AG08396 (cell line): ENCODE measurements around the gene GADL1.

Source experiments
- DNase-seq: peaks from one replicate; pipeline ENCODE4 v3.0.0; 2012; ENCODE audit warnings: low spot score, mixed read lengths

GADL1 gene

DNA sequence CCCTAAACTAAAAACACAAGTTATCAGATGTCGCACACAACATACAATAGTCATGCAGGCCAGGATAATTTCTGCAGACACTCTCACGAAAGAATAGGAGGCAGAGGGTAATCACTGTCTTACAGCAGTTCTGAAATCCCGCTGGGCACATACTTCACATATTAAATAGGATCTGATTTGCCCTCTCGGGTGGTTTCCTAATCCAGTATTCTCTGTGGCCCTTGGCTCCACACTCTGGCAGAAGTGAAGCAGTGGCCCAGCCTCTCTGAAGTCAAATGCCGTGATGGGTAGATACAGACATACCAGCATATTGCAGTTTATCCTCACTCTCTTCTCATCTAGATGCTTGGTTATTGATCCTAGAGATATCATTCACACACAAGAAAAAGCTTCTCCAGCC is 19.0 kb downstream of the GADL1 start:
- DNase-seq, result no peak

DNA sequence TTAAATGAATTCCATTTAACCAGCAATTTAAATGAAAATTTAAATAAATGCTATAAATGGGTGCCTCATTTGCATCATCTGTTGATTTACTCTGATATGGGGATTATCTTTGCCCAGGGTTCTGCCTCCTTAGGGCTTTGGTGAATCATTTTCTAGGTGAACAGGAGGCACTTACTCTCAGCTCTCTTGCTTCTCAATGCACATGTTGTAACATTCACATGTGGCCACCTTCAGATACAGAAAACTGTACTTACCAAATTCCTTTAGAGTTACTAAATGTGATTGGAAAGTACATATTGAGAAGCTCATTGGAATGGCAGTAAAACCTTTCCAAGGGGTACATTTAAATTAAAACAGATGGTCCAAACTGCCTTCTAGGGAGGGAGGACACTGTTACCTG is 20.8 kb downstream of the GADL1 start:
- DNase-seq, result no peak

DNA sequence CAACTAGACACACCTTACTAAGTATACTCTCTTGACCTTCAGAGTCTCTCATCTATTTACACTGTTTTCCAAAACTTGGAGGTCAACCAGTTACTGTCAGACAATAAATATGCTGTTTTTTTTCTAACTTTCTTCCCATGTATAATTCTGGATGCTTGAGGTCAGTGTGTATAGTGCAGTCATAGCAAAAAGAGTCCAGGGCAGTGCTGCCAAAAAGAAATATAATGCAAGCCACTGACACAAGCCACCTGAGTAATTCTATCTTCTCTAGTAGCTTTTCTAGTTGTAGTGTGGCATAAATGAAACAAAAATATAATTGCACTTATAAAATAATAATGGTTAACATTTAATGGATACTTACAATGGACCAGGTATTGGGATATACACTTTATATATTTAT is 21.6 kb downstream of the GADL1 start:
- DNase-seq, result no peak

DNA sequence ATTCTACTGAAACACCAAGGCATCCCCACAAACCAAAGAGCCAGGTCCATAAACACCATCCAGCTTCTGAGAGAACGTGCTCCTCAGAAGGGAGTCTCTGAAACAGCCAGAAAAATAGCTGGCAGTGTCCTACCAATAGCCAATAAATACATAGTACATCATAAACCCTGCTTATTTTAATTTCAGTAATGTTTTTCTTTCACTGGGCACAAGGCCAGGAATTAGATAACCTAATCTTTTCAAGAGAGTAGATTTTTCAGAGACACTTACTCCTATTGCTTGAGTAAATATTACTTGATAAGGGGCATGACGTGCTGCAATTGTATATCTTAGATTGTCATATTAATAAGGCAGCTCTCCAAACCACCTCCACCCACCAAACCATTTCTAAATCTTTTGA is 22.7 kb downstream of the GADL1 start:
- DNase-seq, result no peak

DNA sequence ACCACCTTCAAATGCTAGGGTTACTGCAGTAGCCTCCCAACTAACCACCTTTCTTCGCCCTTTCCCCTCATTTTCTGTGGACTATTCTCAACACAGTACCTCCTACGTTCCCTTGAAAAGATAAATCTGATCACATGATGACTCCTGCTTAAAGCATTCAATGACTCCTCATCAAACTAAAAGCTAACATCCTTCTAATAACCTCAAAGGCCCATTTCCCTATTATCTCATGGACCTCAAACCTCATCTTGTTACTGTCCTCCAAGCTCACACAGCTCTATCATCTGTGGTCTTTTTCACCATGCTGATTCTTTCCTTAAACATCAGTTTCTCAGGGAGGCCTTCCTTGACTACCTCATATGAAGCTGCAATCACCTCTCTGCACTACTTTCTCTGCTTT is 29.6 kb downstream of the GADL1 start:
- DNase-seq, result no peak

DNA sequence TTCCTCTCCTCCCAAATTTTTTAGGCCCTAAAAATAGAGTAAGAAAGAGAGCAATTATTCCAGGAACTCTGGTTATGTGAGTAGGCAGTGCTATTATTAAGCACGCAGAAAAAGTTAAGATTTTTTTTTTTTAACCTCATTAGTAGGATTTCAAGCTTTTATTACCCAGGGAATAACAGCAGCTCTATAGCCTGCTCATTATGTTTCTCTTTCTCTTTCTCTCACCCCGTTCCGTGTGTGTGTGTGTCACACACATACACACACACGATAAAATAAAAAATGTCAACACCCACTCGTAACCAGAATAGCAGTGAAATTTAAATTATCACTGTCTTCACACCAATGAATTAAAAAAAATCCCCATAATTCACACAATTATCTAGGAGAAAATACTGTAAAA is 30.3 kb downstream of the GADL1 start:
- no peak for DNase-seq

DNA sequence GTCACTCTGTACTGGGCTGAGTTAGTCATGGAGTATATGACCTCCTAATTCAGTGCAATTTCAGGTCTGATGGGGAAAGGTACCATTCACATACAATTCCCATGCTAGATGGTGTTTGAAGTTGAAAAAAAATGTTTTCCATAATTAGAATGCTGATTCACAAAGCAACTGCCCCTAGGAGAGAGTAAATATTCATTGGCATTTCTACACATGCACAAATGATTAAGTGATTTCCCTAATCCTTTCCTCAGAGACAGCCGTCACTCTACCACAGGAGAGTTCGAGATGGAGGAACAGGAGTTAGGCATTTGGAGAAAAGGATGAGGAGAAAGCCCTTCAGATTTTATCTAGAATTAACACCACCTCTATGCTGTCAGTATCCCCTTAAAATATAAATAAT is 32.5 kb downstream of the GADL1 start:
- DNase-seq, result no peak

DNA sequence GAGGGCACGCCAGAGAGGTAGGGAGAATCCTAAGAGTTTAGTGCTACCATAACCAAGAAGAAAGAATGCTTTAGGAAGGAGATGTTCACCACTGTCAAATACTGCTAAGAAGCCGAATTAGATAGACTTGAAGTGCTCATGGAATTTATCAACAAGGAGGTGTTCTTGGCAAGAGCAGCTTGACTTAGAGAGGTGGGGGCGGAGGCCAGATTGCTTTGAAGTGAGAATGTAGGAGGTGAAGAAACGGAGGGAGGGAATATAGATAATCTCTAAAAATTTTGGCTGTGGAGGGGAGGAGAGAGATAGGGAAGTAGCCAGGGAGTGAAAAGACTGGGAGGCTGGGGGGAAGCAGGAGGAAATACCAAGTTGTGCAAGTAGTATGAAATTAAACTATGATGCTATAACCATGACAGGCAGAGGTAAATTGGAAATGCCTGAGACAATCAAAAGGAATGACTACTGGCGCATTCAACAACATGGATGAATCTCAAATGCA is 35.5 kb downstream of the GADL1 start:
- DNase-seq, result no peak

DNA sequence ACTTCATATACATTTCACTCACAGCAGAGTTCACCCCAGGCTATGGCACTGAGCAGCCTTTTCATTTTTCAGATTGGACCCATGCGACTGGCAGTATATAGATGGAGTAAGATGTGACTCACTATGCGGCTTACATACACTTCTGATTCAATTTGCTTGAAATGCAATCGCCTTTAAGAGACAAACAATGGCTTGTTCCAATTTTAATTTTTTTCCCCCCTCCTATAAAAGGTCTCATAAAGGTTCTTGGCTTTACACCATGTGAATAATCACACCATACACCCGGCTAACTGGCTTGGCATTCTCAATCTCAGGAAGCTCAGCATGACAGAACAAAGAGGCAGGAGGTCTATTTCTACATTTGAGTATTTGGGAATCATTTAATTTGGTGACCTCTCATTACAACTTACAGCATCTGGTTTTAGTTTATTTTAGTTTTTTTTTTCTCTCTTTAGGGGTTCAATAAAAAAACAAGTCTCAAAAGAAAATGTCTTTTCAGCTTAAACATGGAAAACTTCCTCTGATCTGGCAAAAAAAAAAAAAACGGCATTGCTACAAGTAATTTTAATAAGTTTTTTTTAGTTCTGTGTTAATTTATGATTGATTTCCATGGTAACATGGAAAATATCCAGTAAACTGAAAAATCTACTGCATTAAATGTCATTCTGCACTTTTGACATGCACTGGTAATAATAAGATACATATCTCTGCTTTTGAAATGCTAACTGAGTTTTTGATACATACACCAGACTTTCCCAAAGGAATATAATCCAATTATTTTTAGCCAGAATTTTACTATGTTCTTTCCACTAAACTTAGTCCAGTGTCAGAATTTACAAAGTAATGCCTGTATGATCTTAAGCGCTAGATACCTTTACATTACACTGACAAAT is 38.8 kb downstream of the GADL1 start:
- DNase-seq, result no peak

DNA sequence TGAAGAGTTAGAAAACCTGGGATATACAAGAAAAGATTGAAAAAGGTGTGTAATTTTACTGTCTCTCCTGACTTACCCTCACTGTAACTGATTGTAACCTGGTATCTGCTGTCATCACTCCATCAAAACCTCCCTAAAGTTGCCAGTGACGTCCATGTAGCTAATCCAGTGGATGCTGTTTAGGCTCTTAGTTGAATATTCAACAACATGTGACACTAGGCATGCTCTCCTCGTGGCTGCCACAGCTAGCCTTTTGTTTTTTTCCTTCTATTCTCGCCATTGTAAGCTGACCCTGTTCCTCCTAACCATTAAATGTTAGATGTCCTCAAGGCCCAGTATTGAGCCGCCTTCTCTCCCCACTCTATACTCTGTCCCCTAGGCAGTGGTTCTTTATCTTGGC is 41.6 kb downstream of the GADL1 start:
- no peak for DNase-seq

DNA sequence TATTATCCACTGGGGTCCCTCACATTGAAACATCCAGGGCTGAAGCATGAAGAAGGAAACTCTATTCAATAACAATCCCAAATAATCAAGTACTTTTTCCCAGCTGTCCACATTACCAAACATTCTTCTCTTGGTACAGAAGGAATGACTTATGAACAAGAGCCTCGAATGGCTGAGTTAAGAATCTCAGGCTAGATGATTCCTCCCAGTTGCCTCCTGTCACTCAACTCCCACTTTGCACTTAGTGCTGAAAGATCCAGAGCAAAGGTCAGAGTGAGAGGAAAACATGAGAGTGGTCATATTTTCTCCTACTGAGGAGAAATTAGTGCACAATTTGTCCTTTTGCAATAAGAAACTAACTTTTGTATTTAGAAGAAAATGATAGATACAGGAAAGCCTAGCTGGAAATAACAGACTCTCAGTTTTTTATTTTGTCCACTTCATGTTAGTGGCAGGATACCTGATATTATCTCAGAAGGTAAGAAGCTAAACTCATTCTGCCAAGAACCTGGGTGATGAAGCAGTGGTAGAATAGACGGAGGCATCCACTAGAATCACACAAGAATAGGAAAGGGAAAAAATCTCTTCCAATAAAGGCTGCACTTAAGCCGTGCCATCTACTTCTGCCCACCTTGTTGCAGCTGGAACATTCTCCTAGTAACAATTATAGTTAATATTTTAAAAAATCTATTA is 46.2 kb downstream of the GADL1 start:
- DNase-seq, result no peak

DNA sequence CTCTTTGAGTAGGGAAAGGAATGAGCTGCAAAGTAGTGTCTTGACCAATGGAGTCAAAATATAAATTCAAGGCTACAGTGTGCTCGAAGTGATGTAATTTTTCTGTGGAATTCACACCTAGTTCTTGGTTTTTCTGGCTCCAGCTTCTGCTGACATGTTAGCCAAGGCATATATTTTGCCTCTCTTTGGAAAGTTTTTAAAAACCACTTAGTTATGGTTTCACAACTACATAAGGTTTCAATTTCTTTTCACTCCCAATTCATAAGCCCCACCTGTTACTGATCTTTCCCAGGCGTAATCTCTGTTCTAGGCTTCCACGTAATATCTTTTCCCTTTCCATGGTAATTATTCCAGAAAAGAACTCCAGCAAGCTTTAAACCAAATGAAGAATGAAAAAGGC is 46.9 kb downstream of the GADL1 start:
- no peak for DNase-seq

DNA sequence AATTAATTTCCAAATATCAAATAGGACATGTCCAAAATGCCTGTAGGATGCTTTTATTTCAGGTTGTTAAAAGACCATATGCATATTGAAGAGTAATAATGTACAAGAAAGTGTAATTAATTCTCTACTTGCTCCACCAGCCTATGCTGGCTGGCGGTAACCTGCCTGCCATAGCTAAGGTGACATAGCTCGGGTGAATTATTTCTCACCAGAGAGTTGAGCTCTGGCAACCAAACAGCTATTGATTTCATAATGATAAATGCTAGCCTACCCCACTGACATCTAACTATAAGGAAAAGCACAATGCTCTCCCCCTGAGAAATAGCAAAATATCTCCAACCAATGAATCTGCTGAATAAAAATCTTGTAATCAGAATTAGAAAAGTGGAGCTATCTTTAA is 48.9 kb downstream of the GADL1 start:
- DNase-seq, result no peak

DNA sequence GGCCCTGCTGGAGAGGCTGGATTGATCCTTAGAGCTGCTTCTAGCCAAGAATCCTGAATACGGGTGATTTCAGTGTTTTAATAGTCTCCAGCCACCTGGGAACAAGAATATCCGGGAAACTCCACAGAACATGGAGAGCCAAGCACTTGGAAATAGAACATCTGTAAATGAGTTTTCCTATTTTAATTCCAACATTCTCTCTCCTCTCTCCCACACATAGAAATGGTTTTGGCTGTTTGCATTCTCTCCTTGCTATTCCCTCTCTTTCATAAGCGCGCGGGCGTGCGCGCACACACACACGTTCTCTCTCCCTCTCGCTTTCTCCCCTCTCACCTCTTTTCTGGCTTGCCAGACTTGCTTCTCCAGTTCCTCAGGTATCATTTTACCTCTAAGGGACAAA is 50.6 kb downstream of the GADL1 start:
- DNase-seq, result no peak

DNA sequence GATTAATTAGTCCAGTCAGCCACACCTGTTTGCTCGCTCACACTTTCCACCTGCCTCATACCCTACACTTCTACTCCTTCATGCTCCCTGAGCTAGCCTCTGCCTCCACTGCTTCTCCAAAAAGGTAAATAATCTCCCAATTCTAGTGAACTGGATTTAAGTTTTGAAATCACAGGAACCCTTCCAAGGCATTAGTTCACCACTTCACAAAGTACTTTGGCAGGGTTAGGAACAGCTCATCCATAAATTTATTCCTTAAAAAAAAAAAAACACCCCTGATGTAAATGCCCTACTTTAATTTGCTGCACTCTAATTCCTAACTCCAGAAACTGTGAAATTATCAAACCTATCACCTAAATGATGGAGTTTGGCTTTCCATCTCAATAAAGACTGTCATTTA is 58.3 kb downstream of the GADL1 start:
- DNase-seq, result no peak

DNA sequence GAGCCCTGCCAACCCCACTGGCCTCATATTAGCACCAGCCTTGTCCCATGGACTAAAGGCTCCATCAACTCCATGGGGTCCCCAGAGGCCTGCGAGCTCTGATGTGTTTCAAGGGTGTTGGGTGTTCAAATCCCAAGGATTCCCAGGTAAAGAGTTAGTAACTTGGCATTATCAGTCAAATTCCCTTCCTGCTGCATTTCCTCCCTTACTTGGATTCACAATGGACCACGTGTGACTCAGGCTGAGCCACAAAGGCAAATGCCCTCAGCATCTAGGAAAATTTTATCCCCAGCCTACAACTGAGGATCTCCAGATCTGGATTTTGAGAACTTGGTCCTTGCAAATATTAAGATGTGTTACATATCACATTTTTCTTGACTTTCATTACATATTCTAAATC is 58.8 kb downstream of the GADL1 start:
- DNase-seq, result no peak

DNA sequence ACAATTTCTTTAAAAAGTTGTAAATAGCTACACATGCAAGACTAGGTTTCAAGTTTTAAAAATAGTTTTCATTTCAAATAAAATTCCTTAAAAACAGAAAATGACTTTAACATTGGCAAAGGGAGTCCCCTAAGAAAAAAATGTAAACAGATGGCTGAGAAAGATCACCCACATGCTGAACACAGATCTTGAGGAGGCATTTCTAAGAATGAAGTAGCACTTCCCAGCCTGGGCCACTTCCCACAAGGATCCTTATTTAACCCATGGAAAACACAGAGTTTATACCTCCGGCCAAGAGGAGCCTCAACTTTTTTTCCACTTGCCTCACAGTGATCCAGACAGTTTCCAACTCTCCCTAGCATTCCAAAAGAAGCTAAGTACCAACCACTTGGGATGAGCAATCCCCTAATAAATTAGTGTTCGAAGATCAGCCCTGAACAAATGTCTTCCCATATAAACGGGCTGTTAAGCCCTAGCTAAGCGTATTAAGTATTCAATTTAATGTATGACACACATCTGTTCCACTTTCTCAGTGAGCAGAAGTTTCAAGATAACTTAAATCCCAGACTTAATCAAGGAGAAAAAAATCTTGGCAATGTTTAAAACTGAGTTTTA is 61.4 kb downstream of the GADL1 start:
- DNase-seq, result no peak

DNA sequence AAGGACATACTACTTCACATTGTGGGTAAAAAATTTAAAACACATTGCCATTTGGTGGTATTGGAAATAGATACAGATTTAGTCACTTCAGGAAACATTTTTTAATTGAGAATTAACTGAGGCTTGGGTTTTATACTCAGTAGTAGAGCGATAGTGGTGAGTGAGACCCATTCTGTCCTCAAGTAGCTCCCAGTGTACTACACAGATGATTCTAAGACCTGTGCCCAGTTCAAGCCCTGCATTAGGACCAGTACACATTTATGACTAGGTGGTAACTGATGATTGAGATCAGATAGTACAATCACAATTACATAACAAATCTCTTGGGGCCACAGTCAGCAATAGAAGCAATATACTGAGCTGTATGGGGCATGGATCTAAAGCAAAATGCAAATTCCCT is 67.4 kb downstream of the GADL1 start:
- DNase-seq, result no peak

DNA sequence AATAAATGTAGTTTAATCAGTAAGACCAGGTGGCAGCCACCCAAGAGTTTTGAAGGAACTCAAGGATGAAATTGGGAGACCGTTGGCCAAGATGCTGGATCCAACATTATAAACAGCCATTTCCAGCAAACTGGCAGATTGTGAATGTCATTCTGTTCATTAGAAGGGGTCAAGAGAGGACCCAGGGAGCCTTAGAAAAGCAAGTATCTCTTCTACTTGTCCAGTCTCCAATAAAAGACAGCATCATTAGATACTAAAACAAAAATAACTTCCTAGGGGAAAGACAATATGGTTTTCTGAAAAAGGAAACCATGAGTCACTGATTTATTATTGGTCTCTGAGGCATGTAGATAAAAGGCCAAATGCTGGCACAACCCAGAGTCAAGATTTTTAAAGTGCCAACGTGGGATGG is 67.9 kb downstream of the GADL1 start:
- DNase-seq, result no peak

DNA sequence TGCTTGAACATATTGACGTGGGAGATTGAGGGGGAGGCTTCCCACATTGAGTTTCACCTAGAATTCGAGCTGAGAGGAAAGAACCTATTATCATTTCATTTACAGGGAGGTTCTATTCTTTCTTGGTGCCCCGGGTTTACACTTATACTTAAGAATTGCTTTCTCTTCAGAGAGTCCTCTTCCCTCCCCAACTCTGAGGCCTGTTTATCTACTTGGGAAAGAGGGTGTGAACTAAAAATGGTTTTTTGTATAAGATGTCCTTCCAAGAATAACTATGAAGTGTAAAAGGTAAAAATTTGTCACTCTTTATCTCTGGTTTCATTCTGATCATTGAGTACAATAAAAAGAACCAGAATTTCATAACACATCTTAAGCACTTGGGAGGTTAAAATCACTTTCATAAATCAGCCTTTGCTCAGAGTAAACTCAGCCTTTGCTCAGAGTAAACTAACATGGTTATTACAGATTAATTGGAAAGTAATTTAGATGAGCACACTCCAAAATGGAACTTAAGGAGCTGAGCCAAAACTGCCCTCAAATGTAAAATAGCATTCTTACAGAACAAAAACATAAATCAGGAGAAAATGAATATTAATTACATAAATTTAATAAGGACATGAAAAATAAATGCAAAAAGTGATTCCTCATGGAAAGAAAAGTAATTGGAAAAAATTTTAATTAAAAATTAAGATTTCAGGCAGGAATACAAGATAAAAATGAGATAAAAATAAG is 75.2 kb downstream of the GADL1 start:
- no peak for DNase-seq

DNA sequence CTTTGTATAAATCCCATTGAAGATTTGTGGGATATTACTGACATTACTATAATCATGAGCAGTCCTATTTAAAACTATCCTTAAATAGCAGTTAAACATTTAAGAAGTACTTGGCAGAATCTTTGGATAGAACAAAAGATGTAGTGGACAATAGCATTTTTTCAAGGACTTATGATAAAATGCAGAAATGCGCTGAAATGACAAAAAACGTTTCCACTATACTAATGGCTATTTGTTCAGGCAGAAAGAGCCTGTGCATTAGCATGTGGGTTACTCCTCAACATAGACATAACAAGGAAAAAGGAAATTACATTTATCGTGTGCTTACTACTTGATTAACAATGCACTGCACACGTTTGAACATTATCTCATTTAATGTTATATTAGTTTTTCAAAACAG is 80.7 kb downstream of the GADL1 start:
- DNase-seq, result no peak

DNA sequence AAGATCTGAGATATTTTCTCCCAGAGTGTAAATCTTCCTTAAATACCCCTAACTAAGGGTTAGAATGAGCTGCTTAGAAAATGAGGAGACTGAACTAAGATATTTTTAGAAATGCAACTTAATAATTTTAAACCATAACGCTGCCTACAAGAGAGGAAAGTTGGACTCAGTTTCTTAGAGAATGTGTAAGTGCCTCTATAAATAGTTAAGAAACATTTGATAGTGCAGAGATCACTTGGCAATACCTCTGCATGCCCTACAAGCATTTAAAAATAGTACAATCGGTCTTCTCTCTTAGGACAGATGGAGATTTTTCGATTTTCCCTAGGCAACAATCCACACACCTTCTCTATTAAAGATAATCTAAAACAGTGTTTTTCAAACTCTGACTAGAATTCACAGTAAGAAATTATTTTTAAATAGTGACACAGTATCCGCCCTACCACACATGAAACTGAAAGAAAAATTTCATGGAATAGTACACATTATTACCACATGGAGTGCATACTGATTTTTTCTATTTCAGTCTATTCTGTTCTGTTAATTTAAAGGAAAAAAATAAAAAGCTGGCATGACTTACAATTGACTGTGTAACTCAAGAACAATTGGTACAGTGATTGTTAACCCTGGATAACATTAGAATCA is 83.2 kb downstream of the GADL1 start:
- DNase-seq, result no peak
